Fibroblast of the aortic adventitia (primary cell): Measurements from ENCODE around the gene TMEM150A. TPM values are rescaled to one million over a fixed set of nuclear protein-coding genes. Genes with fewer than 3 reads are reported as not detected.
"Not testable (repeated sequence)": the region's sequence is repeated elsewhere in the genome, so short reads cannot be mapped to it uniquely, and the experiment has no call there.

Experiments
- DNase-seq: peaks from one replicate; pipeline ENCODE4 v3.0.0-alpha.2; 2010; ENCODE audit warnings: low read depth
- H3K4me3 ChIP-seq: 2 replicates; pipeline ENCODE4 v1.5.1; 2011; ENCODE audit warnings: low read depth, mild to moderate bottlenecking, control low read depth, low read length, moderate library complexity
- total RNA-seq: library from RNA; depleted of rRNA; stranded (reverse); fragments of >200 nt; gene quantifications from 2 replicates; pipeline ENCODE4 v1.2.3, GENCODE V29; 2012; ENCODE audit warnings: low replicate concordance
- TF ChIP-seq, protein P1 (sequence below): IDR thresholded peaks from 2 replicates; pipeline ENCODE4 v1.5.1; 2011; ENCODE audit warnings: mild to moderate bottlenecking, low read length, control low read depth, inconsistent platforms; ENCODE audit not compliant: insufficient read depth

Gene TMEM150A
- total RNA-seq, 1 donor = 8.6 TPM

DNA sequence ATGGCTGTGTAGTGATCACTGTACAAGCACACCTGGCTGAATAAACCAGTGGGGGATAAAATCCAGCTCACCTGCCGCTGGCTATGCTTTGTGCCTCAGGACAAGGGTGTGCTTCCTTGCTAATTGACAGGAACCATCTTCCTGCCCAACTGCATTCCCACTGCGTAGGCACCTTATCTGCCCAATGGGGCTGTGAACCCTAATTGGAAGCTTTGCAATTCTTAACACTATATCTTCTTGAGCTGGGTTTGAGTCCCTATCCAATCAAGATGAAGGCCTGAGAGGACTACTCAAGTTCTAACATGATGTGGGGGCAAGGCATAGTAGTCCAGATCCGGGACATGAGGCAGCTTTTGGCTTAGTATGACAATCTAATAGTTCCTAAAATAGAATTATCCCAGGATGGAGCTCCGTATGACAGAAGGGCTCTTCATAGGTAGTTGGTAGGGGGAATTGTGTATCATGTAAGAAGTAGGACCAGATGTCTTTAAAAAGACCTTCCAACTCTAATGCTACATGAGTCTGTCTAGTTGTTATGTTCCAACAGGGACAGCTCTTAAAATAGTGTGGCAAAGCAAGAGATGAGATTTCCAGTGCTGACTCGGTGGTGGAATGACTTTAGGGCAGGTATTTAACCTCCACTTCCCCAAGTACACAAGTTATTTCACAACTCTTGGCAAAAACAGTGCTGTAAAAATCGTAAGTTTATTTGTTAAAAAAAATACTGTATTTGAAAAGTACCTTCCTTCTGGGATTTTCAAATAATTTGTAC, 2.3 kb upstream of the TMEM150A start:
- TF ChIP-seq, protein P1, sequence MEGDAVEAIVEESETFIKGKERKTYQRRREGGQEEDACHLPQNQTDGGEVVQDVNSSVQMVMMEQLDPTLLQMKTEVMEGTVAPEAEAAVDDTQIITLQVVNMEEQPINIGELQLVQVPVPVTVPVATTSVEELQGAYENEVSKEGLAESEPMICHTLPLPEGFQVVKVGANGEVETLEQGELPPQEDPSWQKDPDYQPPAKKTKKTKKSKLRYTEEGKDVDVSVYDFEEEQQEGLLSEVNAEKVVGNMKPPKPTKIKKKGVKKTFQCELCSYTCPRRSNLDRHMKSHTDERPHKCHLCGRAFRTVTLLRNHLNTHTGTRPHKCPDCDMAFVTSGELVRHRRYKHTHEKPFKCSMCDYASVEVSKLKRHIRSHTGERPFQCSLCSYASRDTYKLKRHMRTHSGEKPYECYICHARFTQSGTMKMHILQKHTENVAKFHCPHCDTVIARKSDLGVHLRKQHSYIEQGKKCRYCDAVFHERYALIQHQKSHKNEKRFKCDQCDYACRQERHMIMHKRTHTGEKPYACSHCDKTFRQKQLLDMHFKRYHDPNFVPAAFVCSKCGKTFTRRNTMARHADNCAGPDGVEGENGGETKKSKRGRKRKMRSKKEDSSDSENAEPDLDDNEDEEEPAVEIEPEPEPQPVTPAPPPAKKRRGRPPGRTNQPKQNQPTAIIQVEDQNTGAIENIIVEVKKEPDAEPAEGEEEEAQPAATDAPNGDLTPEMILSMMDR = no peak
- DNase-seq = peak; percentile 40
- H3K4me3 ChIP-seq = peak overlapping the region; percentile 4

GRCh38 chr2:85604133-85604444, 1.6 kb upstream of the TMEM150A start:
- H3K4me3 ChIP-seq = peak overlapping the region; percentile 44

GRCh38 chr2:85601771-85602475, 575 bp downstream of the TMEM150A start:
- TF ChIP-seq, protein P1 = no peak
- DNase-seq = peak; percentile 63
- peak overlapping the region; percentile 99 for H3K4me3 ChIP-seq

More at GRCh38 chr2:85604133-85604444, 1.6 kb upstream of the TMEM150A start:
- DNase-seq = not testable (repeated sequence)

GRCh38 chr2:85600951-85601770, 1.3 kb downstream of the TMEM150A start:
- TF ChIP-seq, protein P1 = no peak
- DNase-seq = no peak
- peak overlapping the region; percentile 99 for H3K4me3 ChIP-seq

GRCh38 chr2:85600235-85600575, 2.3 kb downstream of the TMEM150A start:
- DNase-seq = no peak
- TF ChIP-seq, protein P1 = no peak

DNA sequence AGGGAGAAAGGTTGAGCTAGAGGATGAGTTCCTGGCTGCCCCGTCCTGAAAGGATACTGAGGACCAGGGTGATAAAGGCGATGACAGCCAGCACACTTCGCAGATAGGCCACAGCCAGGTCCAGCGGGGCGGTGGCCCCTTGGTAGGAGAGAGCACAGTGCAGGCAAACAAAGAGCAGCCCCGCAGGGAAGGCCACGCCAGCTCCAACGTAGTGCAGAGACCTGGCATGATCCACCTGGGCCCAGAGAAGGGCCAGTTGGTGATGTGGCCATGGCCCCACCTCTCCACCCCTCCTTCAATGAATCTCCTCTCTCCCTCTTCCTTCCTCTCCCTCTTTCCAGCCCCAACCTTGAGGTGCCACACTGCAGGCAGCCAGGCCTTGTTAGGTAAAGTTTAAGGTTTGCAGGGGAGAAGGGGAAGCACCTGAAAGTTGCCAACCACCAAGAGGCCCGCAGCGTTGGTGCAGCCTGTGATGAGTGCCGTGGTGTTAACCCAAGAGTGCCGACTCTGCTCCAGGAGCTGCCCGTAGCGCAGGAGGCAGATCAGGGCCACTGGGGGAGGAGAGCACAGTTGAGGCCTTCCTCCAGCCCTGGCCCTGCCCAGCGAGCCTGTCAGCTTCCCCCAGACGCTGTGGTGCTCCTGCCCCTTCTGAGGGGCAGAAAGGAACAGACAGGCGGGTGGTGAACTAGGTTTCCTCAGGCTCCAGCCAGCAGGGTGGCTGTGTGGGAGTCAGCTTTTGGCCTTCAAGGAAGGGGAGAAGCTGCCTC, 2.8 kb downstream of the TMEM150A start:
- H3K4me3 ChIP-seq = no peak overlapping the region
- DNase-seq = no peak
- TF ChIP-seq, protein P1 = no peak

More at GRCh38 chr2:85600235-85600575, 2.3 kb downstream of the TMEM150A start:
- no peak overlapping the region for H3K4me3 ChIP-seq
